Inflammatory macrophage (primary cell): ENCODE measurements around the gene KIAA0753.

Source experiments
- DNase-seq, 2 donors: peaks; one replicate each; pipeline ENCODE4 v3.0.0-alpha.2; 2020 to 2022

KIAA0753 gene

DNA sequence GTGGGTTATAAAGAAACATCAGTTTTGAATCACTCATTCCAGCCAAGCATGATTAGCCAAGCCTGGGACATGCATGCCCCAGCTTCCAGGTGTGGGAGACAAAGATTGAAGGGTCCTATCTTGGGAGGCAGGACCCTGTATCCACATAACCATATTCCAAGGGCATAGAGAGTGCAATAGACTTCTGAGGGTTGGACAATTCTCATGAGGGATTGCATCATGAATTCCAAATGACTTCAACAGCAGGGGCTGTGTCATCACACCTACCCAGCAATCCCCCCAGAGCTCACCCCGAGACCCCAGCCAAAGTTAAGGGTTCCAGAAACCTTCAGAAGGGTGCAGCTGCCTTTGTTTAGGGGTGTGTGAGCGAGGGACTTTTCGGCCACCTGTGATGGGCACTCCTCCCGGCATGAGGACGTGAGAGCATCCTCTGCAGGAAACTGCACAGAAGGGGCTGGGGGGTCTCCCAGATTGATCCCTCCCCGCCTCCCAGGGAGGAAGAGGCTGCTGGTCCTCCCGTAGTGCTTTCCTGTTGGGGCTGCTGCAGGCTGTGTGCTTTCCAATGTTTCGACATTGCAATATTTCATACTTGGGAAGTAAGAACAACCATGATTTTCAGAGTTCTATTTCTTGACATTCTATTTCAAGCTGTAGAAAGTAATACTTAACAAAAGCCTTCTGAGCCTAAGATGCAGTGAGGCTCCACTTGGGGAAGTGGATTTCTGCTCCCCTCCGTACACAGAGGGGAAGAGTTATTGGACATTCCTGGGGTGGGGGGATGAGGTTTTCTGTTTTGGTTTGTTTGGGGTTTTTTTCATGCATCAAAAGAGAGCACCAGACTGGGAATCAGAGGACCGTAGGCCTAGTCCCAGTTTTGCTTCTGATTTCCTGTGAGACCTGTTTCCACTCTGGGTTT, 70.9 kb downstream of the KIAA0753 start:
- no peak for DNase-seq

DNA sequence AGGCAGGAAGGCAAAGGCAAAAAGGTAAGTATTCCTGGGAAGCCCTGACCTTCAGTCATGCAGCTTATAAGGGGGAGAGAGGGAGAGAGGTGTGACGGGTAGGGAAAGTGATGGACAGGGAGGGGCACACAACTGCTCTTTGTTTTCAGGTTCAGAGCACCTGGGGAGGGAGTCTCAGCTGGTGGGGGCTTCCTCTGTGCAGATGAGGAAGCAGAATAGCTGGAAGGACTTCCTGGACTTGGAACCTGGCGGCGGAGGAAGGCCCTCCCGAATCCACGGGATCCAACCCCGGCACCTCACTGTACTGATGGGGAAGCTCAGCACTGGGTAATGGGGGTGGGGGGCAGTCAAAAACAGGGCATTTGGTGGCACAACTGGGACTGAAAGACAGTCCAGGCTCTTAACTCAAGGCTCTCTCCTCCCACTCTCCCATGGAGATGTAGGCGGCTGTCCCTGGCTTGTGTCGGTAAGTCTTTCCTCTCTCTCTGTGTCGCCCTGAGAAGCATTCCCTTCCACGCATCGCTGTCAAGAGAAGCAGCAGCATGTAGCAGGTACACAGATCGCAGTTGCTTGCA, 72.2 kb downstream of the KIAA0753 start:
- DNase-seq = no peak

DNA sequence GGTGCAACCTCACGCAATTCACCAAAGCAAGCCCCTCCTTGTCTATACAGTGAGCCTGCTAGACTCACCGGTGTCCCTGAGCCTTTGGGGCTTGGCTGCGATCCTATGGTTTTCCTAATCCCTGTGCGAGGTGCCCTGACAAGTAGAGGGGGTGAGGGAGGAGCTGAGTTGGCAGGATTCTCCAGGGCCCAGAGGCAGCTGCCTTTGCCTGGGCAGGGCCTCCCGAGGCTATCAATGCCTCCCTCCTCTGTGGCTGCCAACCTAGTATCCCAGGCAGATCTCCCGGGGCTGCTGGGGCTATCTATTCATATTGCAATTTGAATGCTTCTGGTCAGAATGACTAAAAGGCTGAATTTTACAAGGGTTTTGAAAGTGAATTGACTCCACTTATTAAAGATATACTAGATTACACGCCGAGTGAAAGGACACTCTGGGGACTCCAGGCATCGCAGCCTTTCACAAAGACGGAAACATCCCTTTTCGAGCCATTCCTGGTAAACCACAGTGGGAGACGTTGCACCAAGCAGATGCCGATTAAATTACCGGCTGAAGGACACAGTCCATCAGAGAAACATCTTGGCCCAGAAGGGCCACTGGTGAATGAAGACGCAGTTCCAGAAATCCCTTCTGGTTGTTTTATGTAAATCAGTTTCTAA, 72.9 kb downstream of the KIAA0753 start:
- DNase-seq = no peak

DNA sequence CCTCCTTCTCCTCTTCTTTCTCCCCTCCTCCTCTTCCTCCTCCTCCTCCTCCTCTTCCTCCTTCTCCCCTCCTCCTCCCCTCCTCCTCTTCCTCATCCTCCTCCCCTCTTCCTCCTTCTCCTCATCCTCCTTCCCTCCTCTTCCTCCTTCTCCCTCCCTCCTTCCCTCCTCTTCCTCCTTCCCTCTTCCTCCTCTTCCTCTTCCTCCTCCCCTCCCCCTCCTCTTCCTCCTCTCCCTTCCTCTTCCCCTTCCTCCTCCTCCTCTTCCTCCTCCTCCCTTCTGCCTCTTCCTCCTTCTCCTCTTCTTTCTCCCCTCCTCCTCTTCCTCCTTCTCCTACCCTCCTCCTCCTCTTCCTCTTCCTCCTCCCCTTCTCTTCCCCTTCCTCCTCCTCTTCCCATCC, 79.1 kb downstream of the KIAA0753 start:
- no peak for DNase-seq

DNA sequence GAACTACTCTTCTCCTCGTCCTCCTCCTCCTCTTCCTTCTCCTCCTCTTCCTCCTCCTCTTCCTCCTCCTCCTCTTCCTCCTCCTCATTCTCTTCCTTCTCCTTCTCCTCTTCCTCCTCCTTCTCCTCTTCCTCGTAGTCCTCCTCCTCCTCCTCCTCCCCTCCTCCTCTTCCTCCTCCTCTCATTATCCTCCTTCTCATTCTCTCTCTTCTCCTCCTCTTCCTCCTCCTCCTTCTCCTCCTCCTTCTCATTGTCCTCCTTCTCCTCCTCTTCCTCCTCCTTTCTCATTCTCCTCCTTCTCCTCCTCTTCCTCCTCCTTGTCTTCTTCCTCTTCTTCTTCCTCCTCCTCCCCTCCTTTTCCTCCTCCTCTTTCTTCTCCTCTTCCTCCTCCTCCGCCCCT, 80.0 kb downstream of the KIAA0753 start:
- DNase-seq = no peak

DNA sequence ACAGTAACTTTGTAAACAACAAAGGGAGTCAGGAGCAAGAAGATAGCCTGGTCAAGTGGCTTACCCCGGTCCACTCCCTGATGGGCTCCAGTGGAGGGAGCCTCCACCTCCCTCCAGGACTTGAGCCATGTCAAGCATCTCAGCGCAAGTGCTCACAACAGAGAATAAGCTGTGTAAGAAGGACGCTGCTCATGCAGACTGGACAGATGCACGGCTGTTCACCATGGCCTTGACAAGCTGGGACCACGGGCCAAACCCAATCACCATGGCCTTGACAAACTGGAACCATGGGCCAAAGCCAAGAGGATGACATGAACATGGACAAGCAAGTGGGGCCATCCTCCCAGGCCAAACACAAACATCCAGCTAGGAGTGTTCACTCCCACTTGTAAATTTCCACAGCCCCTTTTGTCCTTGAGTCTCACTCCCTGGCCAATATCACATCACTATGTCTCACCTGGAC, 80.7 kb downstream of the KIAA0753 start:
- no peak for DNase-seq

DNA sequence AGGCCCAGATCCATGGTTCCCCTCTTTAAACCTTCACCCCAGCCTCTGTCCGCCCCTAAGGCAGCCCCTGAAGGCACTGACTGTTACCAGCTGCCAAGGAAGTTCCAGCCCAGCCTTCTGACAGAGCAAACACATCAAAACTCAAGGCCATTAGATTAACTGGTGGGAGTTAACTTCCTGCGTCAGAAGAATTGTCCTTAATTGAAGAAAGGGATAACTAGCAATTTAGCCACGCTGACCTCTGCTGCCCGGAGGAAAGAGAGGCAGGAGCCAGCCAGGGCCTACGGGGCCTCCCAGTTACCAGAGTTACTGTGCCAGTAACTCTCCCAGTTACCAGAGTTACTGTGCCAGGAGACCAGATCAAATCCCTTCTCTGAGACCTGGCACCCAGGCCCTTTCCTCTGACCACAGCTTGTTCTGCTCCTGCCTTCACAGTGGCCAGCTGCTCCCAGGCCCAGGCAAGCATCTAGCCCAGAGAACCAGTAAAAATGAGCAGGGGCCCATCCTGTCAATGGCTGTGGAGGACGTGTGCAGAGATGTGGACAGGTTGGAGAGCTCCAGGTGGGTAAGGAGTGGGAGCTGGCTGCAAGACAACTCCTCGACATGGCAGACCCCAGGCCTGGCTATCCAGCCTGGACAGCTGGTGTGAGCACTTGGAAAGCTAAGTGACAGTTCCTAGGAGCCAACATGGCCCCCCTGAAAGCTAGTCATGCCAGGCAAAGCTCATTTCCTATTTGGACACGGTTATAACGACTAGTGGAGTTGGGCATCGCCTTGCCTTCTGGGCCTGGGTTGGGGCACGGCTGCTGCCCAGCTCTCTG, 81.4 kb downstream of the KIAA0753 start:
- DNase-seq = no peak

DNA sequence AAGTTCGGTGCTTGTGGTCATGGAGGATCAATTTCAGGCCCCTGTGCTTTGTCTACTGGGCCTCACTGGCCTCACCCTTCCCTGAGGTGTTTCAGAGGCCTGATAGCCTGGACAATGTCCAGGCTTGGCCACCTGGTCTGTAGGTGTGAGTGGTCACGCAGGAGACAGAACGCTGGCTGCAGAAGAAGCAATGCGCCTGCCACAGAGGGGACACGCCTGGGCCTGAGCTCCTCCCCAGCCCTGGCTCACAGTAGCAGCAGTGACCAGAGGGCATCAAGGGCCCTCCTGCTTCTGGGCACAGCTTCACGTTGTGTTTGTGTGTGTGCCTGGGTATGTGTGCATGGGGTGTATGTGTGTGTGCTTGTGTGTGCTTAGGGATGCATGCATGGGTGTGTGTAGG, 82.2 kb downstream of the KIAA0753 start:
- DNase-seq = no peak

DNA sequence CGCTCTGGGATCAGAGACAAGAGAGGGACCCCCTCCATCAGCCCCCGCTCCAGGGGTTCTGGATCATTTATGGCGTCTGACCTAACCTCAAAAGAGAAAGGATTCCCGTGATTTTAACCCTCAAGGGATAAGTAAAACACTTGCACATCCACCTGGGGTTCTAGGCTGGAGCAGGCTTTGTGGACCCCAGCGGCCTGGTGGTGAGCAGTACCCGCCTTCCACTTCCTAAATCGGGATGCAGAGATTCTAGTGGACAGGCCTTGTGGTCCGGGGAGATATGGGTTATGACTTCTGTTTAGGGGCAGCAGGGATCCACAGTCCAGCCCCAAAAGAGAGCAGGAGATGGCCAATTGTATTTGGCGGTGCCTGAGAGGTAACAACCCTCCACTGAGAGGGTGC, 83.5 kb downstream of the KIAA0753 start:
- no peak for DNase-seq

DNA sequence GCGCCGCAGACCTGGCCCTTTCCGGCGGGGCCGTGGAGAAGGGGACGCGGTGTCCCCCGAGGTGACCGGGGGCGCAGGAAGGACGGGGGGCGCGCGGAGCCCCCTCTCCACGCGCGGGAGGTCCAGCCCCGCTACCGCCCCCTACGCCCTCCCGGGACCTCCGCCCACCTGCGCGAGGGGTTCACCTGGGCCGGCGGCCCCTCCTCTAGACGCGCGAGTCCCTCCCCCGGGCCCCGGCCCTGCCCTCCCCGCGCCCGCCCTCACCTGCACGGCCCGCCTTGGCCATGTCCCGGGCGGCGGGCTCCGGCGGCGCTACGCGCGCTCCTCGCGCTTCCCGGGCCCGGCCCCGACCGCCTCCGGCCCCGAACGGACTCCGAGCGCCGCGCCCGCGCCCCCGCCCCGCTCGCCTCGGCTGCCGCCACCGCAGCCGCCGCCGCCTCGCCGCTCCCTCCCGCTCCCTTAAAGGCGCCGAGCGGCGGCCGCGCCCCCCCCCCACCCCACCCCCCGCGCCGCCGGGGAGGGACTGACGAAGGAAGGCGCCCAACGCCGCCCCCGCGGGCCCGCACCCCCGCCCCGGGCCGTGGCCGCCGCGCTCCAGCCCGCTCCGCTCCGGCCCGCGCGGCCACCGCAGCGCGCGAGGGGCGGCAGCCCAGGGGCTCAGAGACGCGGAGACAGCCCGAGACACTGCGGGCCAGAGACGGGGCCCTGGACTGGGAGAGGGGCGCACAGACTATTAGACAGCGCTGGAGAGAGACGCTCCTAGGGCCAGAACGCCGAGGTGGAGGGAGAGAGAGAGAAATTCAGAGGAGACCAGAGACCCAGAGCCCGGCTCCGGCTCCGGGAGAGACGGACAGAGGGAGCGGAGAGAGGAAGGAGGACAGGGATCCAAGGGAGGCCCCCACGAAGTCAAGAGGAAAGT, 84.1 kb downstream of the KIAA0753 start, which contains the start of gene PITPNM3:
TSS of gene PITPNM3 (minus strand) at position 435 of the 919 bp plus-strand sequence. CDS start at position 286, 149 bp downstream.
- DNase-seq = no peak

DNA sequence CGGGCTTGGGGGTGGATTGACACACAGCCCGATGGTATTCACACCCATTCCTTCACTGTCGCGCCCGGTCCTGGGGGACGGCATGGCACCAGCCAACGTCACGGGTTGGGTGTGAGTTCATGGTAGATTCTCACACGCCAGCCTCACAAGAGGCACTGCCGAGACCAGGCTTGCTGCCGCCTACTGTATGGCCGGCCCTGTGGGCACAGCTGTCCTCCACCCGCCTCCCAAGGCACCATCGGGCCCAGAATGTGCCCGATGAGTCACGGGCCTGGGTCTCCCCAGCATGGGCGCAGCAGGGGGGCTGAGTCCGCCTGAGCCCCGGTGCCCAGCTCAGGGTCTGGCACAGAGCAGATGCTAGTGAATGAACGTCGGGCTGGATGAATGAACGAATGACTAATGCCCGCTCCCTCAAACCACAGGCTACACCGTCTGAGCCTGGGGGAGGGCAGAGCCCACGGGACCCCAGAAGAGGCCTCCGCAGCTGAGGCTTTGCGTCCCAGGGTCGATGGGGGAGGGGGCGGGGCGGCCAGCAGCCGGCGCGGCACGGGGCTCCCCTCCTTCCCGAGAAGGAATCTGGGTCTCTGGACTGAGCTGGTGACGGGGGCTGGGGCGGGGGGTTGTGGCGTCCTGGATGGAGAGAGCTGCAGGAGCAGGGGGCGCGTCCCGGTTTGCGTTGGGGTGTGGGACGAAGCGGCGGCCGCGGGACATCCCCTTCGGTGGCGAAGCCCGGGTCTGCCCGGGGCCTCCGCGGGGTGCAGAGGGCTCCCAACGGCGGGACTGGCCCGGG, 85.0 kb downstream of the KIAA0753 start:
- DNase-seq = peak; percentile 22 to 63

DNA sequence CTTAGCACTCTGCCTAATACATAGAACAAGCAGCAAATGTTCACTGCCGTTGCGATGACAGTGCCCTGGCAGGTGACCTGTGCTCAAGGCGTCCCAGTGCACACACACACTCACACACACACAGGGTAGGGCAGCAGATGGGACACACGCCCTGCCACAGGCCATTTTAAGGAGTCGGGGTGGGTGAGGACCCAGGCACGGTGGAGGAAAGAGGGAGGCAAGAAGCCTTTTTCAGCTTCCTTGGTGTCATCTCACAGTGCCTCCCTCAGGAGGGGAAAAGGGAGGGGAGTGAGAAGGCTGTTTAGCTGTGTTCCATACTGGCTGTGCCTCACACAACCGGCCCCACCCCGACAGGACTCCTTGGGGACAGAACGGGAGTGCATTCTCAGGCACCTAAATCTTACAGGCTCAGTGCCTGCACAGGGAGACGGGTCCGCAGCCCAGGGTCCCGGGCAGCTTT, 85.6 kb downstream of the KIAA0753 start:
- no peak for DNase-seq

DNA sequence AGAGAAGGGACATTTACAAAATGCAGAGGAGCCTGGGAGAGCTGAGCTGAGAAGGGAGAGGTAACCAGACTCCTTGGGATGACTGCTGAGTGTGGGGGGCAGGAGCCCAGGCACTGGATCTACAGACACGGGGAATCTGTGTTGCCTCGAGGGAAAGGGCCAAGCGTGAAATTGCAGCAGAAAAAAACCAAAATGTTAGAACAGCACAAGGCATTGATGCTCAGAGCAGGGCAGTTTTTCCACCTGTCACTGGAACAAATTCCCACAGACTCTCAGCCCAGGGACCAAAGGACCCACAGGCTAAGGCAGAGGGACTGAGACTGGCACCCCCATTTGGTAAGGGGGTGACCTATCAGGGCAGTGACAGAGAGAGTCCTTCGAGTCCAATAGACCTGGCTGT, 86.2 kb downstream of the KIAA0753 start:
- DNase-seq = no peak

DNA sequence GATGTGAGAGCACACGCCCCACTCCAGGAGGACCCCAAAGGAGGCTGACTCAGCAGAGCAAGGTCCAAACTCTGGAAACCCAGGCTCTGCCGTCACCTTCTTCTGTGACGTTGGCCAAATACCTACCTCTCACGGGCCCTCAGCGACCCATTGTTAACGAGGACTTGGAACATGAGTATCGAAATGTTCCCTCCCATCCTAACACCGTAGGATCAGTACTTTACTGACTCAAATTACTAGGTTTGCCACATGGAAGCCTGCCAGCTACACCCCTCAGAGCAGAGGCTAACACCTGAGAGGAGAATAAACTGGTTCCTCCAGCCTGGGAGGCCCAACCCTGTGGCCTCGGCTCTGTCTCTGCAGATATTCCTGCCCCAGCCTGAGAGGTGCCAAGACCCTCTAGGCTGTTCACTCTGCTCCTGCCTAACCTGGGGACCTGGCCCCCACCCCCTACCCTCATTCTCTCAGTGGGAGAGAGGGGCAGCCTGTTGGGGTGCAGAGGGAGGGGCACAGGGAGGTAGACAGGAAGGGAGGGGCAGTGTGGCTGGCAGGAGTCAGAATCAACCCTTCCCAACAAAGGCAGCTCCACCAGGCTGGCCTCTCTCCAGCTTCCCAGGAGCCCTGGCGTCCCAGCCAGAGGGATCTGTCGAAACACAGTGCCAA, 88.5 kb downstream of the KIAA0753 start:
- DNase-seq = no peak

DNA sequence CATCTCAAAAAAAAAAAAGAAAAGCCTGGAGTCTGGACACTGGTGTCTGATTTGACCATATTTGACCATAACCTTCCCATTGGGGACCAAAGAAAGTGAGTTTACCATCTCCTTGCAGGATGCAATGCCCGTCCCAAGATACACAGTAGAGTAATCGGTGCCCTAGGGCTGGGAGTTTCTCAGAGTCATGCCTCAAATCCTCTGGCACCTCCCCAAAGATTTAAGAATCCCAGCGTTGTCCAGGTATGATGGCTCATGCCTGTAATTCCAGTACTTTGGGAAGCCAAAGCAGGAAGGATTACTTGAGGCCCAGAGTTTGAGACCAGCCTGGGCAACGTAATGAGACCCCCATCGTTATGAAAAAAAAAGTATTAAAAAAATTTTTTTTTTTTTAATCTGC, 89.2 kb downstream of the KIAA0753 start:
- no peak for DNase-seq

DNA sequence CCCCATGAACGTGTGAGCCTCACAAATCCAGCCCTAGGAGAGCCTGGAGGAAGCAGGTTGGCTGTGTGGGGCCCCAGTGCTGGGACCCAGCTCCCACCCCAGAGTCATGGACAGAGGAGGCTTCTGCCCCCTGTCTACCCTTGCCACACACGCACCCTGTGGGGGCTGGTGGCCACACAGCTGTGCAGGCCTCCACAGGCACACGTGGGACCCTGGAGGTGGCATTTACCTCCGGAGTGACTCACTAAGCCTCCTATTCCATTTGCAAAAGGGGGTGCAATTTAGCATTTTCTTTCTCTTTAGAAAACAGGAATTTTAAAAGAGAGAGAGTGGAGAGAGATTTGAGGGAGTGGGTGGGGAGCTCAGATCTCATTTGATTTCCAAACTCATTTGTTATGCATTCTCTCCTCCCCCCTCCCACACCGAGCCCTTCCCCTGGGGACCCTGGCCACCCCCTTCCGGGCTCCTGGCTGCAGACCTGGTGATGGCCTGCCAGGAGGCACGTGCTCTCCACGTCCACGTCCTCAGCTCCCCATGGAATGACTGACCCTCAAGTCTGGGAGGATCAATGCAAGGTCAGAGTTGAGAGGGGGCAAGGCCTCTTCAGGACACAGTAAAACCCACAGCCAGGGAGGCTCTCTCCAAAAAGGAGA, 91.0 kb downstream of the KIAA0753 start:
- DNase-seq = no peak

DNA sequence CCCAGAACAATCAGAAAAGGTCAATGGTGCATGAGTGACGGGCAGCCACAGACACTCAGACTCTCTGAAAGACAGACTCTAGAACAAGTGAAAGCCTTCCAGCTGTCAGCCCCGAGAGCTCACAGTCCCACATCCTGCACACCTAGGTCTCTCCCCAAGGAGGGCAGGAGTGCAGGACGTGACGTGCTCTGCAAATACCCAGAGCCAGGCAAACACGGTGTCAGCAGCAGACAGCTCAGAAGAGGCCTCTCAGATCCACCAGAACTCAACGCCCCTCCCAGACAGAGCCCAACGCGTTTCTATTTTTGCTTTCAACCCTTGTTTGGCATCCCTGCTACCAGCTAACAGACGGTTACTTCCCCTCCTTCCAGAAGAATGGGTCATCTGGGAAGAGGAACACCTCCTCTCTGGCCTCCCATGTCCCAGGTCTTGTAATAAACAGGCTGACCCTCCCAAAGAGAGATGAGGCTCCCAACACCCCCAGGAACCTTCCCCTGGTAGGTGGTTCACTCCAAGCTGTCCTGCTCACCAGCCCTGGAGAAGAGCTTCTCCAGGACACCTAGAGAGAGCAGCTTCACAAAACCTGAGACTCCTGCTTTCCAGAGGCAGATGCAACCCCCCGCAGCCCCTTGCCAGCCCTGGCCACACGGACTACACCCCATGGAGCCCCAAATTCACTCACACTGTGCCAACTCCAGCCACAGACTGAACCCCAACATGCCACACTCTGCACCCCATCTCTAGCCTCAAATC, 91.8 kb downstream of the KIAA0753 start:
- DNase-seq = no peak

DNA sequence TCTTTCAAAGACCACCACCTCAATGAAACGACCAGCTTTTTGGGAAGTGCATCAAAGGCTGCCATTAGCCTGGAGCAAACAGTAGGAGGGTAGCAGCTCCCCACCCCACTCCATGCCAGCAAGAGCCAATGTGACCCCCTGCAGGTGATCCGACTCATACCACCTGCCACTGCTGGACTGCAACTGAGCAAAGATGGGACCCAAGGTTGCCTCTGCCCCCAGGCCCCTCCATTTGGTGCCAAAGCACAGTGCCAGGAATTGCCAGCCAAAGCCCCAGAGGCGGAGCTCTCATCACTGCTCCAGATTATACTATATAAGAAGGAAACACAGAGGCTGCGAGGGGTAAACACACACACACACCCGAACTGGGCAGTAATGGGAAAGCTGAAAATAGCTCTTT, 92.5 kb downstream of the KIAA0753 start:
- DNase-seq = no peak

DNA sequence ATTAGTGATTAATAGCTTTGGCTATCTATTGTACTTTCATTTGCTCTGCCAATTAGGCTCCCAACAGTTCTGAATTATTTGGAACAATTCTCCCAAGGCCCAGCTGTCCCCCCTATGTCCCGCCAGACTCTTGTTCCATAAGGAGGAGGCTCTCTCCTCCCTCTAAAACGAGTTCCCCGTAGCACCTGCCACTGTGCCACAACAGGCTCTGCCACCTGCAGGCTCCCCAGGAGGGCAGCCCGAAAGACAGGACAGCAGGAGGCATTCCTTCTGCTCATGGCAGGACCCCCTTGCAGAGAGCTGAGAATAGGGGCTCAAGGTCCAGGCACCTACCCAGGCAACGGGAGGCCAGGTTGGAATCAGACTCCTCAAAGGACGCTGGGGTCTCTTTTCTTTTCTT, 93.2 kb downstream of the KIAA0753 start:
- no peak for DNase-seq
